ENCODE data around the gene CLEC2A.

DNA sequence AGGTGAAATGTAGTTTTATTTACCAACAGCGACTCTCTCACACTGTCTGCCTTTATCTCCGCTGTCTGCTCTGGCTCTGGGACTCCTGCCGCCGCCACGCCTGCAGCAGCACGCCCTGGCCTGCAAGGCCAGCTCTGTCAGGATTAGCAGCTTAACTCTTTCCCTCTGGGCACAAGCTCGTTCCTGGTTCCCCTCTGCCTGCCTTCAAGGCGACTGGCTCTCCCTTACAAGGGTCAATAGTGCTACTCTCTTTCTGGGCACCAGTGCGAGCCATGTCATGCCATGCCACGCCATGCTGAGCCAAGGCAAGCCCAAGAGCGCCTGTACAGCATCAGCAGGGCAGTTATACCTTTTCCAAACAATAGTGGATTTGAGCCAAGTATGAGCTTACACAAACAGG, 59.4 kb downstream of the CLEC2A start:
- TF ChIP-seq CTCF (IDR thresholded peaks at IDR 0.05) (no peak), POLR2AphosphoS5 (IDR thresholded peaks at IDR 0.05) (no peak), POLR2A (IDR thresholded peaks at IDR 0.05) (no peak), EP300 (IDR thresholded peaks at IDR 0.05) (no peak)
